Neural cell (in vitro differentiated cells): ENCODE measurements around the gene SLC4A4. TPM values are rescaled to one million over a fixed set of nuclear protein-coding genes. Genes with fewer than 3 reads are reported as not detected.

Experiments used
- H2AFZ ChIP-seq: fragments of 200-600, 300-800 bp; sonication (generic), shearing (Covaris generic); 2 replicates; pipeline ENCODE4 v1.6.0; 2014; ENCODE audit warnings: low read depth, mild to moderate bottlenecking, antibody characterized with exemption, low read length, moderate library complexity
- H3F3A ChIP-seq: fragments of 200-600 bp; shearing (Covaris generic); 2 replicates; pipeline ENCODE4 v1.6.1; 2016; ENCODE audit warnings: mild to moderate bottlenecking, moderate library complexity, mixed read lengths, antibody characterized with exemption, low read length; ENCODE audit not compliant: insufficient read depth, poor library complexity, severe bottlenecking
- H3K27ac ChIP-seq: fragments of 200-600, 300-800 bp; sonication (generic), shearing (Covaris generic); 2 replicates; pipeline ENCODE4 v1.5.1; 2014; ENCODE audit warnings: mild to moderate bottlenecking, low read length, moderate library complexity
- H3K27me3 ChIP-seq: fragments of 300-800, 200-600 bp; sonication (generic), shearing (Covaris generic); 2 replicates; pipeline ENCODE4 v1.6.0; 2014; ENCODE audit warnings: mild to moderate bottlenecking, low read depth, low read length, moderate library complexity; ENCODE audit not compliant: insufficient read depth
- H3K36me3 ChIP-seq: fragments of 300-800, 200-600 bp; sonication (generic), shearing (Covaris generic); 2 replicates; pipeline ENCODE4 v1.5.1; 2014; ENCODE audit warnings: mild to moderate bottlenecking, antibody characterized with exemption, low read length, moderate library complexity; ENCODE audit not compliant: insufficient read depth
- H3K4me2 ChIP-seq: fragments of 300-800, 200-600 bp; sonication (generic), shearing (Covaris generic); 2 replicates; pipeline ENCODE4 v1.6.0; 2014; ENCODE audit warnings: mild to moderate bottlenecking, low read length
- H3K4me3 ChIP-seq: fragments of 300-800, 200-600 bp; sonication (generic), shearing (Covaris generic); 2 replicates; pipeline ENCODE4 v1.5.1; 2014; ENCODE audit warnings: mild to moderate bottlenecking, low read length, moderate library complexity
- H3K79me2 ChIP-seq: fragments of 200-600 bp; shearing (Covaris generic); replicated peaks from 2 replicates; pipeline ENCODE4 v1.6.0; 2014; ENCODE audit warnings: mild to moderate bottlenecking, low read length, moderate library complexity; ENCODE audit not compliant: insufficient read depth
- H3K9ac ChIP-seq: fragments of 300-800, 200-600 bp; sonication (generic), shearing (Covaris generic); 2 replicates; pipeline ENCODE4 v1.6.1; 2016; ENCODE audit warnings: mild to moderate bottlenecking, low read length, mixed read lengths
- H3K9me2 ChIP-seq: fragments of 200-600 bp; shearing (Covaris generic); 2 replicates; pipeline ENCODE4 v1.6.1; 2016; ENCODE audit warnings: mild to moderate bottlenecking, low read length, mixed read lengths; ENCODE audit not compliant: insufficient read depth
- H3K9me3 ChIP-seq: fragments of 200-600, 300-800 bp; sonication (generic), shearing (Covaris generic); 2 replicates; pipeline ENCODE4 v1.6.1; 2016; ENCODE audit warnings: mild to moderate bottlenecking, mixed run types, low read length, moderate library complexity, mixed read lengths
- H4K20me1 ChIP-seq: fragments of 200-600 bp; shearing (Covaris generic); 2 replicates; pipeline ENCODE4 v1.6.1; 2016; ENCODE audit warnings: mild to moderate bottlenecking, mixed run types; ENCODE audit not compliant: insufficient read depth
- CTCF ChIP-seq: fragments of 450-650 bp; IDR thresholded peaks from 2 replicates; pipeline ENCODE4 v1.5.1; 2014; ENCODE audit warnings: antibody characterized with exemption, mild to moderate bottlenecking, moderate library complexity; ENCODE audit not compliant: poor library complexity, severe bottlenecking
- EP300 ChIP-seq: fragments of 450-650 bp; conservative IDR thresholded peaks from 2 replicates; pipeline ENCODE4 v1.6.1; 2014; ENCODE audit warnings: antibody characterized with exemption, mild to moderate bottlenecking, moderate library complexity; ENCODE audit not compliant: poor library complexity, severe bottlenecking
- EZH2 ChIP-seq: fragments of 200-600, 300-800 bp; shearing (Covaris generic), sonication (generic); IDR thresholded peaks from 2 replicates; pipeline ENCODE4 v1.6.1; 2014; ENCODE audit warnings: antibody characterized with exemption, low read length, borderline replicate concordance, mild to moderate bottlenecking; ENCODE audit not compliant: insufficient read depth, poor library complexity, severe bottlenecking
- MXI1 ChIP-seq: fragments of 450-650 bp; conservative IDR thresholded peaks from 2 replicates; pipeline ENCODE4 v1.6.1; 2014; ENCODE audit warnings: antibody characterized with exemption, mild to moderate bottlenecking; ENCODE audit not compliant: poor library complexity, severe bottlenecking
- POLR2AphosphoS5 ChIP-seq: IDR thresholded peaks from 2 replicates; pipeline ENCODE4 v1.6.1; 2012
- RAD21 ChIP-seq: fragments of 450-650 bp; conservative IDR thresholded peaks from 2 replicates; pipeline ENCODE4 v1.6.1; 2014; ENCODE audit warnings: antibody characterized with exemption, mild to moderate bottlenecking, moderate library complexity
- REST ChIP-seq: IDR thresholded peaks from 2 replicates; pipeline ENCODE4 v1.6.1; 2012; ENCODE audit warnings: borderline replicate concordance
- SMC3 ChIP-seq: fragments of 450-650 bp; conservative IDR thresholded peaks from 2 replicates; pipeline ENCODE4 v1.6.1; 2014; ENCODE audit warnings: antibody characterized with exemption, mild to moderate bottlenecking, moderate library complexity; ENCODE audit not compliant: poor library complexity
- TAF1 ChIP-seq: IDR thresholded peaks from 2 replicates; pipeline ENCODE4 v1.6.1; 2012; ENCODE audit warnings: low read depth
- polyA plus RNA-seq: library from polyadenylated mRNA; depleted of rRNA; stranded (reverse); fragments of >200 nt; gene quantifications from 2 replicates; pipeline ENCODE4 v1.2.3, GENCODE V29; 2014

The SLC4A4 gene
- polyA plus RNA-seq, 1 donor from 2014 or later = 9.2 TPM

- Histone ChIP-seq H3K9me3 (no peaks in the 10 kb centered on the region), H3K27me3 (no peaks in the 10 kb centered on the region), H3K9me2 (no peaks in the 10 kb centered on the region), H3K4me2 (no peak overlapping the region), H3K79me2 (no peaks in the 10 kb centered on the region), H3K27ac (no peak overlapping the region), H3K36me3 (no peaks in the 10 kb centered on the region), H3K4me3 (no peak overlapping the region), H3F3A (no peaks in the 10 kb centered on the region), H4K20me1 (no peaks in the 10 kb centered on the region), H2AFZ (no peak overlapping the region), H3K9ac (no peak overlapping the region)
- TF ChIP-seq SMC3 (no peak), POLR2AphosphoS5 (peak; percentile 7)
Measured at GRCh38 chr4:71456841-71457240, 118.0 kb downstream of the SLC4A4 start.

GRCh38 chr4:71460371-71460770 is 121.6 kb downstream of the SLC4A4 start:
- H4K20me1 ChIP-seq = no peaks in the 10 kb centered on the region
- H3K9ac ChIP-seq = no peak overlapping the region
- no peak for TF ChIP-seq EZH2
- no peak for TF ChIP-seq CTCF
- TF ChIP-seq POLR2AphosphoS5 = no peak
- TF ChIP-seq MXI1 = no peak
- no peak for TF ChIP-seq SMC3
- no peak for TF ChIP-seq REST
- no peak for TF ChIP-seq EP300
- no peak for TF ChIP-seq TAF1
- no peak for TF ChIP-seq RAD21
- H3K36me3 ChIP-seq = no peaks in the 10 kb centered on the region
- H3K27ac ChIP-seq = no peak overlapping the region
- H3F3A ChIP-seq = no peaks in the 10 kb centered on the region
- H3K27me3 ChIP-seq = no peaks in the 10 kb centered on the region
- H3K4me3 ChIP-seq = no peak overlapping the region
- no peak overlapping the region for H3K4me2 ChIP-seq
- no peak overlapping the region for H2AFZ ChIP-seq
- no peaks in the 10 kb centered on the region for H3K79me2 ChIP-seq
- no peaks in the 10 kb centered on the region for H3K9me3 ChIP-seq
- H3K9me2 ChIP-seq = no peaks in the 10 kb centered on the region

GRCh38 chr4:71461422-71461821 is 122.6 kb downstream of the SLC4A4 start:
- TF ChIP-seq CTCF (no peak), REST (no peak), TAF1 (no peak), EP300 (no peak), RAD21 (no peak), MXI1 (no peak), POLR2AphosphoS5 (no peak), SMC3 (no peak), EZH2 (no peak)
- H3K9ac ChIP-seq = no peak overlapping the region
- no peaks in the 10 kb centered on the region for H3F3A ChIP-seq
- no peaks in the 10 kb centered on the region for H4K20me1 ChIP-seq
- no peak overlapping the region for H3K27ac ChIP-seq
- no peak overlapping the region for H3K4me3 ChIP-seq
- no peaks in the 10 kb centered on the region for H3K9me2 ChIP-seq
- H3K27me3 ChIP-seq = no peaks in the 10 kb centered on the region
- H3K4me2 ChIP-seq = no peak overlapping the region
- H3K9me3 ChIP-seq = no peaks in the 10 kb centered on the region
- H2AFZ ChIP-seq = no peak overlapping the region
- no peaks in the 10 kb centered on the region for H3K79me2 ChIP-seq
- H3K36me3 ChIP-seq = no peaks in the 10 kb centered on the region
